HG03045 (cell line): ENCODE results near the gene VPS25.

Experiments
- ATAC-seq: cut with Tn5 transposase; IDR thresholded peaks from one replicate; pipeline ENCODE4 v1.9.1; 2021; ENCODE audit warnings: mild to moderate bottlenecking, moderate library complexity; ENCODE audit not compliant: unreplicated experiment

Gene VPS25

GRCh38 chr17:42792545-42792944 is 19.3 kb downstream of the VPS25 start:
- ATAC-seq = no peak

GRCh38 chr17:42795061-42795460 is 21.8 kb downstream of the VPS25 start:
- no peak for ATAC-seq

GRCh38 chr17:42795465-42795864 is 22.2 kb downstream of the VPS25 start:
- ATAC-seq = no peak

- no peak for ATAC-seq
Observed at GRCh38 chr17:42796066-42796758, 23.0 kb downstream of the VPS25 start.

GRCh38 chr17:42797067-42798007 is 24.1 kb downstream of the VPS25 start:
- ATAC-seq = no peak

GRCh38 chr17:42798011-42798382 is 24.7 kb downstream of the VPS25 start:
- ATAC-seq = no peak

- peak; percentile 69 for ATAC-seq
Observed at GRCh38 chr17:42798383-42799380, 25.4 kb downstream of the VPS25 start, which contains the start of the genes CNTD1 and COA3. Gene CNTD1, plus strand, starts transcription at chr17:42798861. Its CDS starts 207 bp downstream, at chr17:42799068. Gene COA3, minus strand, starts transcription at chr17:42798704. Its CDS starts 23 bp downstream, at chr17:42798681.

- no peak for ATAC-seq
Observed at GRCh38 chr17:42803074-42803883, 30.0 kb downstream of the VPS25 start.

GRCh38 chr17:42804918-42805367 is 31.7 kb downstream of the VPS25 start:
- ATAC-seq = no peak

- no peak for ATAC-seq
Observed at GRCh38 chr17:42806249-42806648, 33.0 kb downstream of the VPS25 start.

- ATAC-seq = no peak
Observed at GRCh38 chr17:42809250-42809649, 36.0 kb downstream of the VPS25 start.

- no peak for ATAC-seq
Observed at GRCh38 chr17:42814633-42815399, 41.6 kb downstream of the VPS25 start.

GRCh38 chr17:42817866-42818265 is 44.6 kb downstream of the VPS25 start:
- ATAC-seq = no peak

GRCh38 chr17:42818379-42818778 is 45.1 kb downstream of the VPS25 start:
- no peak for ATAC-seq

- no peak for ATAC-seq
Observed at GRCh38 chr17:42819939-42820535, 46.8 kb downstream of the VPS25 start.

GRCh38 chr17:42821176-42821575 is 47.9 kb downstream of the VPS25 start:
- no peak for ATAC-seq

- ATAC-seq = no peak
Observed at GRCh38 chr17:42827472-42827871, 54.2 kb downstream of the VPS25 start.
